ENCODE data around the gene SLC46A1.

The SLC46A1 gene

DNA sequence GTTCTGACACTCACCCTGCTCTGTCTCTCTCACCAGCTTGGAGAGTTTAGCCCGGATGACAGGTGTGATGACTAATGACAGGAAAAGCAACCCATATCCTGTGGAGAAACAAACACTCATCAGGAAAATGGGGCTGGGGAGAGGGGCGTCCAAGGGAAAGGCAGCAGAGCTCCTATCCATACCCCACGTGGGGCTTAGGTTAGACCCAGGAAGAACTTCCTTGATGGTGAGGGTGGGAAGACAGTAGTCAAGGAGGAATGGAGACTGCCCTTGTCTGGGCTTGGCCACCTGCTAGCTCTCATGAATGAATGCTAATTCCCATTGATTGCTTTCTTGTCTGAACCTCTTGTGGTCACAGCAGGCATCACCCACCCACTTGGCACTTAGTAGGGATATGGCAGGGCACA, 3.8 kb downstream of the SLC46A1 start (continued):
- TF ChIP-seq, protein P1, sequence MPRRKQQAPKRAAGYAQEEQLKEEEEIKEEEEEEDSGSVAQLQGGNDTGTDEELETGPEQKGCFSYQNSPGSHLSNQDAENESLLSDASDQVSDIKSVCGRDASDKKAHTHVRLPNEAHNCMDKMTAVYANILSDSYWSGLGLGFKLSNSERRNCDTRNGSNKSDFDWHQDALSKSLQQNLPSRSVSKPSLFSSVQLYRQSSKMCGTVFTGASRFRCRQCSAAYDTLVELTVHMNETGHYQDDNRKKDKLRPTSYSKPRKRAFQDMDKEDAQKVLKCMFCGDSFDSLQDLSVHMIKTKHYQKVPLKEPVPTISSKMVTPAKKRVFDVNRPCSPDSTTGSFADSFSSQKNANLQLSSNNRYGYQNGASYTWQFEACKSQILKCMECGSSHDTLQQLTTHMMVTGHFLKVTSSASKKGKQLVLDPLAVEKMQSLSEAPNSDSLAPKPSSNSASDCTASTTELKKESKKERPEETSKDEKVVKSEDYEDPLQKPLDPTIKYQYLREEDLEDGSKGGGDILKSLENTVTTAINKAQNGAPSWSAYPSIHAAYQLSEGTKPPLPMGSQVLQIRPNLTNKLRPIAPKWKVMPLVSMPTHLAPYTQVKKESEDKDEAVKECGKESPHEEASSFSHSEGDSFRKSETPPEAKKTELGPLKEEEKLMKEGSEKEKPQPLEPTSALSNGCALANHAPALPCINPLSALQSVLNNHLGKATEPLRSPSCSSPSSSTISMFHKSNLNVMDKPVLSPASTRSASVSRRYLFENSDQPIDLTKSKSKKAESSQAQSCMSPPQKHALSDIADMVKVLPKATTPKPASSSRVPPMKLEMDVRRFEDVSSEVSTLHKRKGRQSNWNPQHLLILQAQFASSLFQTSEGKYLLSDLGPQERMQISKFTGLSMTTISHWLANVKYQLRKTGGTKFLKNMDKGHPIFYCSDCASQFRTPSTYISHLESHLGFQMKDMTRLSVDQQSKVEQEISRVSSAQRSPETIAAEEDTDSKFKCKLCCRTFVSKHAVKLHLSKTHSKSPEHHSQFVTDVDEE (CRISPR knock-in tag; IDR thresholded peaks at IDR 0.05): no peak

DNA sequence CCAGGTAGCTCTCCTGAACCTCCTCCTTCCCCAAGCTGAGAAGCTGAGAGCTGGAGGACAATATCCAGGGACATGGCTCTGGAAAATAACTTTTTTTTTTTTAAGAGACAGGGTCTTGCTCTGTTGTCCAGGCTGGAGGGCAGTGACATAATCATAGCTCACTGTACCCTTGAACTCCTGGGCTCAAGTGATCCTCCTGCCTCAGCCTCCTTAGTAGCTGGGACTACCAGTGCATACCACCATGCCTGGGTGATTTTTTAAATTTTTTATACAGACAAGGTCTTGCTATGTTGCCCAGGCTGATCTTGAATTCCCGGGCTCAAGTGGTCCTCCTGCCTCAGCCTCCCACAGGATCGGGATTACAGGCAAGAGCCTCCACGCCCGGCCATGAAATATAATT, 6.2 kb downstream of the SLC46A1 start:
- ATAC-seq: no peak
- TF ChIP-seq ZNF565 (CRISPR knock-in tag; conservative IDR thresholded peaks at IDR 0.05; ENCODE audit: low read depth) (no peak), ISL1 (CRISPR knock-in tag; IDR thresholded peaks at IDR 0.05) (no peak), TCF4 (CRISPR knock-in tag; IDR thresholded peaks at IDR 0.05; ENCODE audit: borderline replicate concordance) (no peak), ARNTL (CRISPR knock-in tag; IDR thresholded peaks at IDR 0.05; ENCODE audit: borderline replicate concordance, low read depth) (no peak), ZC3H10 (CRISPR knock-in tag; IDR thresholded peaks at IDR 0.05) (no peak), RARB (CRISPR knock-in tag; IDR thresholded peaks at IDR 0.05) (no peak), GLIS3 (CRISPR knock-in tag; IDR thresholded peaks at IDR 0.05) (no peak), SNAI2 (CRISPR knock-in tag; IDR thresholded peaks at IDR 0.05) (no peak), ZFP3 (CRISPR knock-in tag; IDR thresholded peaks at IDR 0.05) (no peak), OSR1 (CRISPR knock-in tag; IDR thresholded peaks at IDR 0.05) (no peak), BACH2 (CRISPR knock-in tag; IDR thresholded peaks at IDR 0.05; ENCODE audit: borderline replicate concordance) (no peak), ESRRG (CRISPR knock-in tag; IDR thresholded peaks at IDR 0.05) (no peak), CREB5 (CRISPR knock-in tag; IDR thresholded peaks at IDR 0.05; ENCODE audit: low read depth) (no peak), PATZ1 (CRISPR knock-in tag; IDR thresholded peaks at IDR 0.05; ENCODE audit: borderline replicate concordance) (no peak), ZNF8 (CRISPR knock-in tag; IDR thresholded peaks at IDR 0.05) (no peak), ZFP30 (CRISPR knock-in tag; IDR thresholded peaks at IDR 0.05) (no peak), CSRNP3 (CRISPR knock-in tag; IDR thresholded peaks at IDR 0.05) (no peak)
- TF ChIP-seq, protein P1 (CRISPR knock-in tag; IDR thresholded peaks at IDR 0.05): no peak

DNA sequence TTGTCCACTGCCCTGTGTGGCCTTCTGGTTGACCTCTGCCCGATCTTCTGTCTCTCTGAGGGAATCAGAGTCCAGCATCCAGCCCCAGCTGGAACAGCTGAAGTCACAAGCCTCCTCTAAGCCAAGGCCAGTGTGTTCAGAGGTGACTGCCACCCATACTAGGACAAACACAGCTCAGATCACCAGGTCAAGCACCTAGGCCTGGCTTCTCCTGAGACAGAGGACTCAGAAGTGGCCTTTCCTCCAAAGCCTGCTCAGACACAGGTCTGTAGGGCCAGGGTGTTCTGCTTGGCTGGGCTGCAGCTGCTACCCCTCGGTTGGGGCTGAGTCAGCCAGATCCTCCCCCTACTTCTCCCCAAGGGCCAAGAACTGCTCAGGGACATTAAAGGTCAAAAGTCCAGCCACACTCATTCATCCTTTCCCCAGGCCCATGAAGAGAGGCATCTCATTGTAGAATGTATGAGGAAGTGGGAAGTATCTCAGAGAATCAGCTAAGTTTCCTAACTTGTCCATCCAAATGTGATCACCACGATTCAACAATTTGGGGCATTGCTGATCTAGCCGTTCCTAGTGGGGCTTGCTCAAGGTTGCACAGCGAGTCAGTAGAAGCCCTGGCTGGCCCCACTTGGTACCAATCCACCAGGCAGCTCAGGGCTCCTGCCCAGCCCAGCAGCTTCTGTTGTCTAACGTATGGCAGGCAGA, 7.6 kb downstream of the SLC46A1 start:
- no peak; the same call in 1 of the 3 replicates for ATAC-seq
- TF ChIP-seq TOX (CRISPR knock-in tag; IDR thresholded peaks at IDR 0.05; ENCODE audit: borderline replicate concordance): no peak
- no peak for TF ChIP-seq CSRNP3 (CRISPR knock-in tag; IDR thresholded peaks at IDR 0.05)
- TF ChIP-seq, protein P1 (CRISPR knock-in tag; IDR thresholded peaks at IDR 0.05): no peak
- no peak for TF ChIP-seq ZNF565 (CRISPR knock-in tag; conservative IDR thresholded peaks at IDR 0.05; ENCODE audit: low read depth)
- no peak for TF ChIP-seq RARB (CRISPR knock-in tag; IDR thresholded peaks at IDR 0.05)
- no peak for TF ChIP-seq ARNTL (CRISPR knock-in tag; IDR thresholded peaks at IDR 0.05; ENCODE audit: borderline replicate concordance, low read depth)
- no peak for TF ChIP-seq GLIS3 (CRISPR knock-in tag; IDR thresholded peaks at IDR 0.05)
- TF ChIP-seq SNAI2 (CRISPR knock-in tag; IDR thresholded peaks at IDR 0.05): no peak
- no peak for TF ChIP-seq CREB5 (CRISPR knock-in tag; IDR thresholded peaks at IDR 0.05; ENCODE audit: low read depth)

Data from SK-N-SH treated with all-trans-retinoic acid at 6 μM for 48 hours (cell line).